H1 (cell line): Measurements from ENCODE around the gene SORBS1. TPM values are rescaled to one million over a fixed set of nuclear protein-coding genes. Genes with fewer than 3 reads are reported as not detected.

Experiments
- CTCF ChIA-PET: fragments of 300-600 bp; sonication (Branson Sonifier 250); formaldehyde crosslinking; loops from one replicate; lab custom pipeline; 2021; ENCODE audit not compliant: partially characterized antibody; lab: Charles Lee
- POLR2A ChIA-PET: fragments of 300-600 bp; sonication (Branson Sonifier 250); formaldehyde crosslinking; loops from one replicate; lab custom pipeline; 2021; ENCODE audit warnings: inconsistent platforms; ENCODE audit not compliant: partially characterized antibody; lab: Charles Lee
- DNase-seq, 2 experiments: peaks; one replicate each; pipeline versions ENCODE4 v3.0.0 to v3.0.0-alpha.2; 2010 to 2022; ENCODE audit warnings: low spot score in 2 of 2, low read depth in 1 of 2, mixed read lengths in 1 of 2
- FAIRE-seq: peaks from 2 replicates; lab custom pipeline; 2011; peaks lifted over from hg19 to GRCh38; lab: Jason Lieb, UNC
- H2AFZ ChIP-seq: 2 replicates; pipeline ENCODE4 v1.8.1; 2012; ENCODE audit warnings: low read length, inconsistent platforms
- H2AK5ac ChIP-seq: 2 replicates; pipeline ENCODE4 v1.6.1; 2013; ENCODE audit warnings: low read depth, low read length
- H2BK120ac ChIP-seq: replicated peaks from 2 replicates; pipeline ENCODE3; 2013; ENCODE audit warnings: low read depth, low read length, inconsistent platforms
- H2BK12ac ChIP-seq: 2 replicates; pipeline ENCODE4 v1.6.1; 2013; ENCODE audit warnings: low read depth, low read length
- H2BK15ac ChIP-seq: 2 replicates; pipeline ENCODE4 v1.6.1; 2013; ENCODE audit warnings: low read length
- H2BK20ac ChIP-seq: 2 replicates; pipeline ENCODE4 v1.6.1; 2013; ENCODE audit warnings: low read length
- H2BK5ac ChIP-seq: 2 replicates; pipeline ENCODE4 v1.6.1; 2013; ENCODE audit warnings: low read depth, low read length
- H3K14ac ChIP-seq: 2 replicates; pipeline ENCODE4 v1.6.1; 2013; ENCODE audit warnings: inconsistent platforms; ENCODE audit not compliant: insufficient read length
- H3K18ac ChIP-seq: 2 replicates; pipeline ENCODE4 v1.6.1; 2013; ENCODE audit warnings: low read length; ENCODE audit errors: extremely low read depth
- H3K23ac ChIP-seq: 2 replicates; pipeline ENCODE4 v1.6.1; 2013; ENCODE audit warnings: inconsistent platforms; ENCODE audit not compliant: insufficient read length
- H3K23me2 ChIP-seq: 2 replicates; pipeline ENCODE4 v1.6.1; 2013; ENCODE audit warnings: low read depth, low read length
- H3K27ac ChIP-seq: 2 replicates; pipeline ENCODE4 v1.6.1; 2011; ENCODE audit warnings: low read depth, low read length, inconsistent platforms
- H3K27me3 ChIP-seq, 4 experiments: replicated peaks in 1 of 4; 1 replicate in 1 of 4; 2 replicates in 3 of 4; pipeline versions ENCODE4 v1.6.1 to v1.8.1; 2011 to 2013; ENCODE audit warnings: low read length in 3 of 4, mild to moderate bottlenecking in 3 of 4, inconsistent platforms in 2 of 4, mixed read lengths in 2 of 4, moderate library complexity in 1 of 4; ENCODE audit not compliant: control insufficient read depth in 3 of 4, insufficient read depth in 3 of 4; ENCODE audit errors: extremely low read depth in 1 of 4
- H3K36me3 ChIP-seq, 4 experiments: 2 replicates each; pipeline versions ENCODE4 v1.6.1 to v1.8.1; 2011 to 2013; ENCODE audit warnings: mild to moderate bottlenecking in 4 of 4, low read length in 3 of 4, moderate library complexity in 2 of 4, control low read depth in 1 of 4, inconsistent platforms in 1 of 4; ENCODE audit not compliant: insufficient read depth in 4 of 4, control insufficient read depth in 2 of 4
- H3K4ac ChIP-seq: replicated peaks from 2 replicates; pipeline ENCODE3; 2013; ENCODE audit warnings: low read length, low read depth, mixed read lengths, inconsistent platforms; ENCODE audit not compliant: insufficient read length
- H3K4me1 ChIP-seq, 4 experiments: replicated peaks in 1 of 4; 1 replicate in 1 of 4; 2 replicates in 3 of 4; pipeline versions ENCODE4 v1.6.1 to v1.8.1; 2011 to 2013; ENCODE audit warnings: low read length in 3 of 4, inconsistent platforms in 2 of 4, mixed read lengths in 1 of 4; ENCODE audit not compliant: insufficient read depth in 4 of 4, control insufficient read depth in 3 of 4
- H3K4me2 ChIP-seq, 2 experiments: 2 replicates each; pipeline versions ENCODE4 v1.6.1 to v1.8.1; 2011 to 2013; ENCODE audit warnings: low read depth in 2 of 2, low read length in 2 of 2, control low read depth in 1 of 2, inconsistent platforms in 1 of 2, mild to moderate bottlenecking in 1 of 2; ENCODE audit not compliant: insufficient read depth in 1 of 2
- H3K4me3 ChIP-seq, 4 experiments: fragments of 200-600, 300-600 bp in 1 of 4; sonication (generic), shearing (Covaris generic), sonication (Bioruptor Twin) in 1 of 4; 2 replicates each; pipeline versions ENCODE4 v1.5.1 to v1.8.1; 2011 to 2016; ENCODE audit warnings: low read length in 4 of 4, low read depth in 3 of 4, control low read depth in 2 of 4, inconsistent platforms in 2 of 4, mild to moderate bottlenecking in 2 of 4, mixed read lengths in 1 of 4, moderate library complexity in 1 of 4; ENCODE audit not compliant: insufficient read depth in 2 of 4; ENCODE audit errors: extremely low read depth in 1 of 4
- H3K56ac ChIP-seq: replicated peaks from 2 replicates; pipeline ENCODE3; 2013; ENCODE audit warnings: low read depth, mild to moderate bottlenecking, mixed read lengths, low read length, inconsistent platforms; ENCODE audit not compliant: insufficient read length
- H3K79me1 ChIP-seq: 2 replicates; pipeline ENCODE4 v1.6.1; 2013; ENCODE audit warnings: low read depth, low read length, control low read depth
- H3K79me2 ChIP-seq, 2 experiments: 2 replicates each; pipeline versions ENCODE4 v1.6.1 to v1.8.1; 2012 to 2013; ENCODE audit warnings: low read length in 2 of 2, mild to moderate bottlenecking in 2 of 2, inconsistent platforms in 1 of 2; ENCODE audit not compliant: insufficient read depth in 2 of 2, control insufficient read depth in 1 of 2
- H3K9ac ChIP-seq, 4 experiments: replicated peaks in 1 of 4; 1 replicate in 1 of 4; 2 replicates in 3 of 4; pipeline versions ENCODE4 v1.6.1 to v1.8.1; 2011 to 2013; ENCODE audit warnings: low read depth in 3 of 4, low read length in 3 of 4, control low read depth in 2 of 4, mild to moderate bottlenecking in 2 of 4, moderate library complexity in 2 of 4, inconsistent platforms in 1 of 4; ENCODE audit errors: extremely low read depth in 1 of 4
- H3K9me3 ChIP-seq, 2 experiments: 2 replicates each; pipeline versions ENCODE4 v1.6.1 to v1.8.1; 2012 to 2013; ENCODE audit warnings: mild to moderate bottlenecking in 2 of 2, moderate library complexity in 2 of 2, control low read depth in 1 of 2, inconsistent platforms in 1 of 2, low read depth in 1 of 2, low read length in 1 of 2, mixed read lengths in 1 of 2; ENCODE audit not compliant: insufficient read depth in 2 of 2
- H4K20me1 ChIP-seq, 2 experiments: replicated peaks in 1 of 2; 2 replicates each; pipeline versions ENCODE3 to v1.8.1; 2011 to 2013; ENCODE audit warnings: inconsistent platforms in 2 of 2, low read length in 2 of 2, mild to moderate bottlenecking in 1 of 2; ENCODE audit not compliant: insufficient read depth in 2 of 2, control insufficient read depth in 1 of 2
- H4K5ac ChIP-seq: 2 replicates; pipeline ENCODE4 v1.6.1; 2013; ENCODE audit warnings: low read length, low read depth, mixed read lengths, inconsistent platforms; ENCODE audit not compliant: insufficient read length
- H4K8ac ChIP-seq: 2 replicates; pipeline ENCODE4 v1.8.0; 2013; ENCODE audit warnings: mild to moderate bottlenecking, moderate library complexity, low read length, inconsistent platforms; ENCODE audit not compliant: insufficient read depth; ENCODE audit errors: extremely low read depth
- H4K91ac ChIP-seq: replicated peaks from 2 replicates; pipeline ENCODE3; 2013; ENCODE audit warnings: low read length, mixed read lengths, inconsistent platforms; ENCODE audit not compliant: insufficient read length
- HDAC2 ChIP-seq, 2 experiments: fragments of 300-600 bp in 1 of 2; sonication (generic) in 1 of 2; IDR thresholded peaks; 2 replicates each; pipeline ENCODE4 v1.6.1; 2011 to 2012; ENCODE audit warnings: low read depth in 2 of 2, low read length in 2 of 2, mild to moderate bottlenecking in 2 of 2, moderate library complexity in 2 of 2, borderline replicate concordance in 1 of 2, inconsistent platforms in 1 of 2
- JUN ChIP-seq: IDR thresholded peaks from 2 replicates; pipeline ENCODE4 v1.6.1; 2011; ENCODE audit warnings: low read depth, mild to moderate bottlenecking, improper control_type of control experiment, low read length
- RXRA ChIP-seq: IDR thresholded peaks from 2 replicates; pipeline ENCODE4 v1.6.1; 2011; ENCODE audit warnings: low read depth, mild to moderate bottlenecking, low read length, moderate library complexity; ENCODE audit not compliant: insufficient read depth
- TAF1 ChIP-seq: IDR thresholded peaks from 2 replicates; pipeline ENCODE4 v1.6.1; 2011; ENCODE audit warnings: mild to moderate bottlenecking, low read depth, low read length
- TAF7 ChIP-seq: optimal IDR thresholded peaks from 2 replicates; pipeline ENCODE3; 2011; ENCODE audit warnings: low read depth, mild to moderate bottlenecking, inconsistent platforms, low read length, moderate library complexity, borderline replicate concordance
- USF2 ChIP-seq: IDR thresholded peaks from 2 replicates; pipeline ENCODE4 v1.6.1; 2011; ENCODE audit warnings: low read length, improper control_type of control experiment
- ZNF274 ChIP-seq: IDR thresholded peaks from 2 replicates; pipeline ENCODE4 v1.7.0; 2012; ENCODE audit warnings: low read length, borderline replicate concordance; ENCODE audit errors: extremely low read depth
- WGBS, 2 experiments: shearing (Covaris generic) in 1 of 2; methylation state at CpG; one replicate each; pipeline versions ENCODE4 v1.1.6 to v1.1.7; 2013 to 2015; ENCODE audit warnings: low lambda C conversion rate in 2 of 2, mixed read lengths in 2 of 2, inconsistent platforms in 1 of 2, low coverage in 1 of 2, missing lambda C conversion rate in 1 of 2; ENCODE audit not compliant: insufficient replicate concordance in 2 of 2, insufficient coverage in 1 of 2, insufficient read length in 1 of 2; ENCODE audit errors: extremely low coverage in 1 of 2, missing lambda C conversion rate in 1 of 2; 5-methylcytosine and 5-hydroxymethylcytosine counted together
- polyA plus RNA-seq, 7 experiments: library from polyadenylated mRNA; depleted of rRNA in 3 of 7; stranded (reverse) in 5 of 7; unstranded in 2 of 7; fragments of >200 nt in 5 of 7; fragments of 200-250 nt in 2 of 7; gene quantifications; 1 replicate in 5 of 7; 2 replicates in 1 of 7; 4 replicates in 1 of 7; pipeline versions ENCODE4 v1.2.1 to v1.2.3, GENCODE V29; 2011 to 2013; ENCODE audit warnings: missing spikeins in 2 of 7, mixed read lengths in 2 of 7
- total RNA-seq: library from RNA; stranded (reverse); fragmentation: NEBNext Ultra II Directional; extraction: Animal tissue kit (Norgen Biotek cat#: 25700); gene quantifications from 2 replicates; pipeline ENCODE4 v1.2.1, GENCODE V29; 2021

SORBS1 gene
- total and polyA plus RNA-seq, 2 of the 8 experiments (the other 6 are each of a cell fraction or from before 2014, with no cell fraction given): 16.0 to 35.0 TPM

DNA sequence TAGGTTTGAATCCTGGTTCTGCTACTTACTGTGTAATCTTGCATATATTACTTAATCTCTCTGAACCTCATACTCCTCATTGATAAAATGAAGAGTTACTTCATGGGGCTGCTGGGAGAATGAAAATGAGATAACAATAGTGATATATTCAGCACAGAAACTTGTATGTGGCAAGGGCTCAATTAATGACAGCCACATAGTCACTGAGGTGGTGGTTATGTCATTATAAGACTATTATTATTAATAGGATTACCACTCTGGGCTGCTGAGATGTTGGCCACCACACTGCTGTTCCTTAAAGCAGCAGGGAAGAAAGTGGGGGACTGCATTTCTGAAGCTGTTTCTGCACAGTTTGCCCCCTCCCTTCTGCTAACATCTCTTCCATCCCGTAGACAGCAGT is 170.0 kb downstream of the SORBS1 start:
- Histone ChIP-seq H3K9me3 (no peaks in the 10 kb centered on the region), H3K56ac (no peak overlapping the region), H2AFZ (no peak overlapping the region), H2BK20ac (no peak overlapping the region), H3K27me3 (no peaks in the 10 kb centered on the region), H3K79me1 (no peaks in the 10 kb centered on the region), H3K18ac (no peak overlapping the region), H4K20me1 (no peaks in the 10 kb centered on the region), H3K23ac (no peak overlapping the region), H2AK5ac (no peak overlapping the region), H2BK12ac (no peak overlapping the region), H3K23me2 (no peaks in the 10 kb centered on the region), H2BK5ac (no peak overlapping the region), H3K36me3 (peaks cover 0 to 8% (median 0%) of the 10 kb centered on the region in 4 experiments; a peak in 3 of 8 replicates), H4K91ac (no peak overlapping the region), H2BK120ac (no peak overlapping the region), H3K14ac (no peak overlapping the region), H2BK15ac (no peak overlapping the region), H3K4me2 (no peak overlapping the region), H3K27ac (no peak overlapping the region), H3K79me2 (no peaks in the 10 kb centered on the region), H3K4me3 (no peak overlapping the region), H3K4ac (no peak overlapping the region), H3K9ac (no peak overlapping the region), H4K5ac (no peak overlapping the region), H4K8ac (no peak overlapping the region), H3K4me1 (peaks cover 0 to 3% (median 0%) of the 10 kb centered on the region in 4 experiments; a peak in 3 of 7 replicates)
- DNase-seq: no peak
- POLR2A ChIA-PET: interaction anchor here (0.6 kb wide), 1 partner anchor 28 kb away, joined by 3 read pairs; no protein-coding TSS in a partner anchor
- FAIRE-seq: no peak
- CTCF ChIA-PET: interaction anchor here (0.9 to 16.3 kb wide), 5 partner anchors 16 to 252 kb away, joined by 3 to 162 read pairs (median 6); no protein-coding TSS in a partner anchor
- 84% methylated on average over 1 of the region's 1 CpG; no CpG with 5 or more reads in 1 of the 2 experiments for WGBS, 2 experiments
- TF ChIP-seq RXRA (no peak), JUN (no peak), ZNF274 (no peak), USF2 (no peak), TAF7 (no peak), HDAC2 (IDR thresholded peaks at IDR 0.05; ENCODE audit: borderline replicate concordance in 1 of 2, low read depth in 2 of 2, low read length in 2 of 2) (no peak), TAF1 (no peak)
